Spleen (tissue), 11 donors: ENCODE measurements around the gene DLG3. TPM values are rescaled to one million over a fixed set of nuclear protein-coding genes. Genes with fewer than 3 reads are reported as not detected.

Experiments used
- DNase-seq: peaks from one replicate; pipeline ENCODE4 v3.0.0-alpha.2; 2020
- H3K27ac ChIP-seq, 8 donors: fragments of 200-600 bp; sonication (generic) in 7 of 8; 1 replicate in 4 of 8; 2 replicates in 4 of 8; pipeline versions ENCODE4 v1.5.0 to v1.8.0; 2016 to 2021; ENCODE audit warnings: inconsistent platforms in 4 of 8, mild to moderate bottlenecking in 4 of 8, moderate library complexity in 1 of 8
- H3K27me3 ChIP-seq, 7 donors: fragments of 200-600 bp; sonication (generic) in 6 of 7; replicated peaks in 1 of 7; 1 replicate in 4 of 7; 2 replicates in 3 of 7; pipeline versions ENCODE4 v1.5.0 to v1.8.0; 2016 to 2021; ENCODE audit warnings: inconsistent platforms in 3 of 7, mild to moderate bottlenecking in 1 of 7
- H3K36me3 ChIP-seq, 6 donors: fragments of 200-600 bp; sonication (generic) in 5 of 6; 1 replicate in 4 of 6; 2 replicates in 2 of 6; pipeline versions ENCODE4 v1.5.0 to v1.8.0; 2016 to 2021; ENCODE audit warnings: inconsistent platforms in 2 of 6
- H3K4me1 ChIP-seq, 6 donors: fragments of 200-600 bp; sonication (generic) in 5 of 6; 1 replicate in 3 of 6; 2 replicates in 3 of 6; pipeline versions ENCODE4 v1.5.0 to v1.8.0; 2016 to 2021; ENCODE audit warnings: inconsistent platforms in 3 of 6
- H3K4me3 ChIP-seq, 8 donors: fragments of 200-600 bp; sonication (generic) in 7 of 8; 1 replicate in 4 of 8; 2 replicates in 4 of 8; pipeline versions ENCODE4 v1.5.0 to v1.8.0; 2016 to 2021; ENCODE audit warnings: inconsistent platforms in 4 of 8, mild to moderate bottlenecking in 4 of 8, moderate library complexity in 2 of 8
- H3K9me3 ChIP-seq, 8 donors: fragments of 200-600 bp; sonication (generic) in 7 of 8; 1 replicate in 4 of 8; 2 replicates in 4 of 8; pipeline versions ENCODE4 v1.5.0 to v1.8.0; 2016 to 2021; ENCODE audit warnings: inconsistent platforms in 4 of 8
- CTCF ChIP-seq, 11 experiments: fragments of 200-600 bp in 7 of 11; fragments of 450-650 bp in 4 of 11; sonication (generic) in 4 of 11; IDR thresholded peaks in 8 of 11; conservative IDR thresholded peaks in 3 of 11; 1 replicate in 7 of 11; 2 replicates in 4 of 11; pipeline versions ENCODE4 v1.4.0 to v1.8.0; 2016 to 2021; ENCODE audit warnings: antibody characterized with exemption in 11 of 11, inconsistent platforms in 4 of 11, mild to moderate bottlenecking in 1 of 11
- POLR2A ChIP-seq, 3 donors: fragments of 450-650 bp; IDR thresholded peaks; one replicate each; pipeline ENCODE4 v1.5.1; 2017; ENCODE audit warnings: antibody characterized with exemption in 3 of 3, mild to moderate bottlenecking in 1 of 3
- POLR2AphosphoS5 ChIP-seq, 3 donors: sonication (generic); formaldehyde crosslinking; IDR thresholded peaks; one replicate each; pipeline ENCODE4 v1.5.1; 2017; ENCODE audit warnings: antibody characterized with exemption in 3 of 3
- WGBS, 5 donors: extraction: QIAGEN DNeasy Blood & Tissue Kit in 3 of 5; methylation state at CpG; one replicate each; pipeline versions ENCODE4 v1.1.5 to v1.1.7; 2013 to 2018; 5-methylcytosine and 5-hydroxymethylcytosine counted together
- intact Hi-C: fragments of 100-400 bp; cut with DNase I; formaldehyde crosslinking; loops from one replicate; pipeline ENCODE4 v1.15.0; 2023; ENCODE audit warnings: low total_unique reads
- polyA plus RNA-seq, 3 donors: library from polyadenylated mRNA; stranded (reverse); fragments of 200-250 nt; gene quantifications; one replicate each; pipeline ENCODE4 v1.2.1, GENCODE V29; 2013
- total RNA-seq, 7 donors: library from RNA; depleted of rRNA in 3 of 7; stranded (reverse); fragments of >200 nt in 3 of 7; fragmentation: NEBNext Ultra II Directional in 4 of 7; extraction: Animal tissue kit (Norgen Biotek cat#: 25700) in 4 of 7; gene quantifications; one replicate each; pipeline versions ENCODE4 v1.1.0 to v1.2.1, GENCODE V29; 2016 to 2021
- donor health status: healthy with polysubstance abuse.
- donor health status: DM: no; HTN: no; CAD: no; lungs with moderate emphysema.
- donor health status: DM: no; HTN: no; CAD: no.
- donor health status: Bipolar disorder and iron deficiency.
- donor health status: healthy.
- donor health status: DM: no; HTN: no; CAD: no.
- donor health status: DM: yes; HTN: yes; CAD: no.

Gene DLG3
- total and polyA plus RNA-seq, 10 donors: 2.7 to 46.3 (median 35.5) TPM

- intact Hi-C loops: no loop called here
- no peak overlapping the region for H3K4me3 ChIP-seq
- H3K9me3 ChIP-seq: no peaks in the 10 kb centered on the region
- no peaks in the 10 kb centered on the region for H3K4me1 ChIP-seq
- 25 to 40% (median 29%) methylated on average over 3 of the region's 3 CpGs for WGBS, 5 donors
- H3K27me3 ChIP-seq: peaks cover 0 to 6% (median 0%) of the 10 kb centered on the region in 7 donors
- H3K27ac ChIP-seq: no peak overlapping the region
- H3K36me3 ChIP-seq: no peaks in the 10 kb centered on the region
- no peak for TF ChIP-seq POLR2AphosphoS5 (IDR thresholded peaks at IDR 0.05)
- TF ChIP-seq POLR2A (IDR thresholded peaks at IDR 0.05): no peak
- no peak for TF ChIP-seq CTCF (IDR thresholded peaks at IDR 0.05 in 8 of 11, conservative IDR thresholded peaks at IDR 0.05 in 3 of 11)
- no peak for DNase-seq
Observed at GRCh38 chrX:70527610-70528345, 83.1 kb downstream of the DLG3 start.

DNA sequence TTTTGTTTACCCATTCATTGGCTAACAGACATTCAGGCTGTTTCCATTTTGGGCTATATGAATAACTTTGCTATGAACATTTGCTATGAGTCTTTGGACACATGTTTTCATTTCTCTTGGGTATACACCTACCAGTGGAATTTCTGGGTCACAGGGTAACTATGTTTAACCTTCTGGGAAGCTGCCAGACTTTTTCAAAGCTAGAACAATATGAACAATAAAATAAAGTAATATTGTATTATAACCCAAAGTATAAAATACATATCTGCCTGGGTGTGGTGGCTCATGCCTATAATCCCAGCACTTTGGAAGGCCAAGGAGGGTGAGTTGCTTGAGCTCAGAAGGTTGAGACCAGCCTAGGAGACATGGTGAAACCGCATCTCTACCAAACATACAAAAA, 90.6 kb downstream of the DLG3 start:
- TF ChIP-seq POLR2A (IDR thresholded peaks at IDR 0.05) (no peak), CTCF (IDR thresholded peaks at IDR 0.05 in 8 of 11, conservative IDR thresholded peaks at IDR 0.05 in 3 of 11) (no peak), POLR2AphosphoS5 (IDR thresholded peaks at IDR 0.05) (no peak)
- Histone ChIP-seq H3K27me3 (peaks cover 0 to 6% (median 0%) of the 10 kb centered on the region in 7 donors), H3K36me3 (no peaks in the 10 kb centered on the region), H3K9me3 (no peaks in the 10 kb centered on the region), H3K4me1 (no peaks in the 10 kb centered on the region), H3K27ac (no peak overlapping the region), H3K4me3 (no peak overlapping the region)
- WGBS, 5 donors: 58 to 87% (median 67%) methylated on average over 1 of the region's 1 CpG
- DNase-seq: no peak
- intact Hi-C loops: no loop called here

DNA sequence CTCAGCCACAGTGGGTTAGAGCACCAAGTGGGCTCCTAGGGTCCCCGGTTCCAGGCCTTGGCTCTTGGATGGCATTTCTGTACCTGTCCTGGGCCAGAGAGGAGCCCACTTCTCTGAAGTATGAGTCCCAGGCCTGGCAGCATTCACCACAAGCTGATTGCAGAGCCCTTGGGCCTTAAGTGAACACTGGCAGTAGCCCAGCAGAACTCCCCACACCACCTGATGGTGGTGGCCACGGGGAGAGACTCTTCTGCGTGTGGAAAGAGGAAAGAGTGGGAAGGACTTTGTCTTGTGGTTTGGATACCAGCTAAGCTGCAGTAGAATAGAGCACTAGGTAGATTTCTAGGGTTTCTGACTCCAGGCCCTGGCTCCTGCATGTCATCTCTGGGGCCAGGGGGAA, 104.8 kb downstream of the DLG3 start:
- H3K36me3 ChIP-seq: no peaks in the 10 kb centered on the region
- no peaks in the 10 kb centered on the region for H3K27me3 ChIP-seq
- H3K4me1 ChIP-seq: no peaks in the 10 kb centered on the region
- WGBS, 5 donors: 44 to 81% (median 57%) methylated on average over 3 of the region's 3 CpGs
- TF ChIP-seq CTCF (IDR thresholded peaks at IDR 0.05 in 8 of 11, conservative IDR thresholded peaks at IDR 0.05 in 3 of 11) (no peak), POLR2A (IDR thresholded peaks at IDR 0.05) (no peak), POLR2AphosphoS5 (IDR thresholded peaks at IDR 0.05) (no peak)
- no peak overlapping the region for H3K4me3 ChIP-seq
- DNase-seq: no peak
- H3K9me3 ChIP-seq: no peaks in the 10 kb centered on the region
- H3K27ac ChIP-seq: no peak overlapping the region
- intact Hi-C loops: no loop called here

DNA sequence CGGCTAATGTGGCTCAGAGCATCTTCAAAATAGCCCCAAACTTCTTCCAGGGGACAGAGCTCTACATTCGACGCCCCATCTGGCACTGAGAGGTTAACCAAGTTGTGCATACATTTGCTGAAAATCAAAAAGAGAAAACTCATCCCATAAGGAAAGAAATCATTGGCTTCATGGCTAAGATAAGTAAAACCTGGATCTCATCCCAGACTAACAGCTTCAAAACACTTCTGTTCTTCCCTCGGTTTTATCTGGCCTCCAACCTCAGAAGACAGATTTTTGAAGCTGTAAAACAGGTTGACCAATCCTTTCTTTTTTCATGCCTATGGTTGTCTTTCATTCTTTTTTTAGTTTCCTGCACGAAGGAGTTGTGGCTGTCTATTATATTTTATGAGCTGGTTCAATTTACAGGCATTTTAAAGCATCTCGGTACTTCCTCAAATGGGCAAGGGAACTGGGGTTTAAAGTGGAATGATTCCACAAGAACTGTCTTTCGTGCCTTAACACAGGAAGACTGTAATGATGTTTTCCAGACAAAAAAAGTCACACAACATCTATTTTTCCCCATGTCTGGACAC, 107.6 kb downstream of the DLG3 start:
- intact Hi-C loops: no loop called here
- 23 to 45% (median 42%) methylated on average over 5 to 7 of the region's 7 CpGs for WGBS, 5 donors
- H3K4me3 ChIP-seq: no peak overlapping the region
- no peaks in the 10 kb centered on the region for H3K27me3 ChIP-seq
- TF ChIP-seq CTCF (IDR thresholded peaks at IDR 0.05 in 8 of 11, conservative IDR thresholded peaks at IDR 0.05 in 3 of 11) (no peak), POLR2AphosphoS5 (IDR thresholded peaks at IDR 0.05) (no peak), POLR2A (IDR thresholded peaks at IDR 0.05) (no peak)
- no peaks in the 10 kb centered on the region for H3K4me1 ChIP-seq
- no peaks in the 10 kb centered on the region for H3K36me3 ChIP-seq
- H3K9me3 ChIP-seq: no peaks in the 10 kb centered on the region
- DNase-seq: no peak
- no peak overlapping the region for H3K27ac ChIP-seq
